ENCODE measurements around the gene IGFBP3. TPM values are rescaled to one million over a fixed set of nuclear protein-coding genes. Genes with fewer than 3 reads are reported as not detected.

The IGFBP3 gene
- total and polyA plus RNA-seq, 2 of the 13 experiments (the other 11 are each of a cell fraction or from before 2014, with no cell fraction given), result 57.5 TPM; not detected in 1

DNA sequence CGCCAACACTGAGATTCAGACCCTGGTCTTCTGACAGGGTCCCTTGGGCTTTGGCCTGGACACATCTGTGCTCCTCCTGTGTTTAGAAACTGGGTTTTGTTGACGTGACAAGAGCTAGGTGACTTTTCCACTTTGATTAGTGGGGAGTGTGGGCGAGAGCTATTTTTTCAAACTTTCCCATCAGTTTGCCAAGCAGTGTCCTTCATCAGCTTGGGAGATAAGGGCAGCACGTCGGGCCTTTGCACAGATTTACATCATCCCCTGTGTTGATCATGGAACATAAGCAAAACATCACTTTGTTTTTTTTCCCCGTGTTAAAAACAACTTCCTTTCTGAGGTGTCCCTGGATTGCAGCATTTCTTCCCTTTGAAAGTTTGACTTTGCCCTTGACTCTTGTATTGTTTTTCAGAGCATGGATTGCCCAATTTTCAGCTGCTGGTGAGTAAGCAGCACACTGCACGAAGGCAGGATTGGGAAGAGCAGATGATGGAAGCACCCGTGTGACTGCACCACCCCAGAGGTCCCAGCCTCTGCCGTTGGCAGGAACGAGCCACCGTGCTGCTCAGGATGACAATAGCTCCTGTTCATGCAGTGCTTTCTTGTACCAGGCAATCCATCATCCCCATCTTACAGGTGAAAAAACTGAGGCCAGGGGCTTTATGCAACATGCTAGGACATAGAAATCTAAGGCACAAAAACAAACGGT lies 39.2 kb downstream of the IGFBP3 start (continued):
- TF ChIP-seq HMGXB3 (CRISPR knock-in tag; IDR thresholded peaks at IDR 0.05; ENCODE audit: borderline replicate concordance) (peak; percentile 89), ZMYM4 (CRISPR knock-in tag; IDR thresholded peaks at IDR 0.05) (no peak; the same call in none of the 2 replicates), ZNF44 (CRISPR knock-in tag; IDR thresholded peaks at IDR 0.05) (peak; percentile 84; the same call in 1 of the 2 replicates), TAF1 (CRISPR knock-in tag; IDR thresholded peaks at IDR 0.05) (peak; percentile 14; the same call in 1 of the 2 replicates), ZNF737 (CRISPR knock-in tag; IDR thresholded peaks at IDR 0.05; ENCODE audit: borderline replicate concordance) (no peak), ASH2L (IDR thresholded peaks at IDR 0.05; ENCODE audit: insufficient read length, low read depth, low read length) (peak; percentile 77), GATAD2A (CRISPR knock-in tag; IDR thresholded peaks at IDR 0.05) (peak; percentile 95), ZBTB8A (CRISPR knock-in tag; IDR thresholded peaks at IDR 0.05; ENCODE audit: borderline replicate concordance, low read depth) (no peak; the same call in 1 of the 2 replicates), GTF3A (CRISPR knock-in tag; conservative IDR thresholded peaks at IDR 0.05) (no peak; the same call in 1 of the 2 replicates), ARHGAP35 (CRISPR knock-in tag; IDR thresholded peaks at IDR 0.05; ENCODE audit: borderline replicate concordance) (no peak), RFXANK (CRISPR knock-in tag; IDR thresholded peaks at IDR 0.05) (no peak), BRD4 (CRISPR knock-in tag; IDR thresholded peaks at IDR 0.05) (peak; percentile 64; the same call in 1 of the 2 replicates), RBM39 (IDR thresholded peaks at IDR 0.05; ENCODE audit: low read depth, low read length, poor library complexity, severe bottlenecking) (no peak), PCBP2 (optimal IDR thresholded peaks at IDR 0.05; ENCODE audit: low read depth, low read length, poor library complexity, severe bottlenecking) (no peak), XBP1 (CRISPR knock-in tag; IDR thresholded peaks at IDR 0.05) (peak; percentile 74), NR2F6 (IDR thresholded peaks at IDR 0.05) (peak; percentile 95), NR2F6 (CRISPR knock-in tag; IDR thresholded peaks at IDR 0.05) (peak; percentile 93), ZNF326 (CRISPR knock-in tag; IDR thresholded peaks at IDR 0.05; ENCODE audit: borderline replicate concordance) (no peak)
- TF ChIP-seq, protein P1, sequence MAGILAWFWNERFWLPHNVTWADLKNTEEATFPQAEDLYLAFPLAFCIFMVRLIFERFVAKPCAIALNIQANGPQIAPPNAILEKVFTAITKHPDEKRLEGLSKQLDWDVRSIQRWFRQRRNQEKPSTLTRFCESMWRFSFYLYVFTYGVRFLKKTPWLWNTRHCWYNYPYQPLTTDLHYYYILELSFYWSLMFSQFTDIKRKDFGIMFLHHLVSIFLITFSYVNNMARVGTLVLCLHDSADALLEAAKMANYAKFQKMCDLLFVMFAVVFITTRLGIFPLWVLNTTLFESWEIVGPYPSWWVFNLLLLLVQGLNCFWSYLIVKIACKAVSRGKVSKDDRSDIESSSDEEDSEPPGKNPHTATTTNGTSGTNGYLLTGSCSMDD (CRISPR knock-in tag; IDR thresholded peaks at IDR 0.05), result no peak
- TF ChIP-seq, protein P2, sequence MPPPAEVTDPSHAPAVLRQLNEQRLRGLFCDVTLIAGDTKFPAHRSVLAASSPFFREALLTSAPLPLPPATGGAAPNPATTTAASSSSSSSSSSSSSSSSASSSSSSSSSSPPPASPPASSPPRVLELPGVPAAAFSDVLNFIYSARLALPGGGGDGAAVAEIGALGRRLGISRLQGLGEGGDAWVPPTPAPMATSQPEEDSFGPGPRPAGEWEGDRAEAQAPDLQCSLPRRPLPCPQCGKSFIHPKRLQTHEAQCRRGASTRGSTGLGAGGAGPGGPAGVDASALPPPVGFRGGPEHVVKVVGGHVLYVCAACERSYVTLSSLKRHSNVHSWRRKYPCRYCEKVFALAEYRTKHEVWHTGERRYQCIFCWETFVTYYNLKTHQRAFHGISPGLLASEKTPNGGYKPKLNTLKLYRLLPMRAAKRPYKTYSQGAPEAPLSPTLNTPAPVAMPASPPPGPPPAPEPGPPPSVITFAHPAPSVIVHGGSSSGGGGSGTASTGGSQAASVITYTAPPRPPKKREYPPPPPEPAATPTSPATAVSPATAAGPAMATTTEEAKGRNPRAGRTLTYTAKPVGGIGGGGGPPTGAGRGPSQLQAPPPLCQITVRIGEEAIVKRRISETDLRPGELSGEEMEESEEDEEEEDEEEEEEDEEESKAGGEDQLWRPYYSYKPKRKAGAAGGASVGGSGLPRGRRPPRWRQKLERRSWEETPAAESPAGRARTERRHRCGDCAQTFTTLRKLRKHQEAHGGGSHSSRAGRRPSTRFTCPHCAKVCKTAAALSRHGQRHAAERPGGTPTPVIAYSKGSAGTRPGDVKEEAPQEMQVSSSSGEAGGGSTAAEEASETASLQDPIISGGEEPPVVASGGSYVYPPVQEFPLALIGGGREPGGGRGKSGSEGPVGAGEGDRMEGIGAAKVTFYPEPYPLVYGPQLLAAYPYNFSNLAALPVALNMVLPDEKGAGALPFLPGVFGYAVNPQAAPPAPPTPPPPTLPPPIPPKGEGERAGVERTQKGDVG (CRISPR knock-in tag; IDR thresholded peaks at IDR 0.05; ENCODE audit: borderline replicate concordance), result peak; percentile 75; the same call in 1 of the 2 replicates

Measured in HepG2 (cell line).